ENCODE measurements around the gene PIGW. TPM values are rescaled to one million over a fixed set of nuclear protein-coding genes. Genes with fewer than 3 reads are reported as not detected.

The PIGW gene, protein sequence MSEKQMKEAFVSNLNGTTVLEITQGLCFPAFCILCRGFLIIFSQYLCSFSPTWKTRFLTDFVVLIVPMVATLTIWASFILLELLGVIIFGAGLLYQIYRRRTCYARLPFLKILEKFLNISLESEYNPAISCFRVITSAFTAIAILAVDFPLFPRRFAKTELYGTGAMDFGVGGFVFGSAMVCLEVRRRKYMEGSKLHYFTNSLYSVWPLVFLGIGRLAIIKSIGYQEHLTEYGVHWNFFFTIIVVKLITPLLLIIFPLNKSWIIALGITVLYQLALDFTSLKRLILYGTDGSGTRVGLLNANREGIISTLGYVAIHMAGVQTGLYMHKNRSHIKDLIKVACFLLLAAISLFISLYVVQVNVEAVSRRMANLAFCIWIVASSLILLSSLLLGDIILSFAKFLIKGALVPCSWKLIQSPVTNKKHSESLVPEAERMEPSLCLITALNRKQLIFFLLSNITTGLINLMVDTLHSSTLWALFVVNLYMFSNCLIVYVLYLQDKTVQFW
- total RNA-seq (2022; extraction: Qiagen RNA extraction; ENCODE audit: low read depth), result 24.2 to 28.7 TPM (median 25.2 TPM) in 5 replicates

DNA sequence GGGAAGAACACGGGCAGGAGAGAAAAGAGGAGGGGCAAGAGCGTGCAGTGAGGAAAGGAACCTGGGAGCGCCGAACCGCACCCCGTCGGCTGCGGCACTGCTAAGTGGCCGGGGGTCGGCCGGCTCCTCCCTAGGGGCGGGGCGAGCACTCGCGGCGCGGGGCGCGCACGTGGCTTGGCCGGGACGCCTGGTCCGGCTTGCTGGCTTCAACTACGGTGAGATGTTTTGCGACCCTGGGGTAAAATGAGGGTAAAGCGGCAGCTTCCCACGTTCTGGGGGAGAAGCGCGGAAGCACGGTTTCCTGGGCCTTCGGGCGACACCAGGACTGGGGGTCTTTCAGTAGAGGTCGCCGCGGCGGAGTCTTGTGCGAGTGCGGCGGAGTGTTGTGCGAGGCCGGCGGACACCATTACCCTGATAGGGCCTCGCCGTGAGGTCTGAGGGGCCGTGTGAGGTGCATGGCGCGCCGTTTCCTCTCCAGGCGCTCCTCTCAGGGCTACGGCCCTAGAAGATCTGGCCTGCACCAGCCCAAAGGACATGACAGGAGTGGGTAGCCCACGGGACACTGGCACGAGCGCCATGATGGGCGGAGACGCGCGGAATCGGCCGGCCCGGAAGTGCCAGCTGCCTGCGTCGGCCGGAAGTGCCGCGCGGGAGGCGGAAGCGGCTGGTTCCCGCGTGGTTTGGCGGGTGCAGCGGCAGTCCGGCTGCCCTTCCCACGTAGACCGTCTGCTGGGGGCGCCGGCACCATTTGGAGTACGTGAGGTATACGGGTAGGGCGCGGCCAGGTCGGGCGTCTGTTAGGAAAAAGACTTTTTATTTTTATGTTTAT, at the start of gene PIGW, which contains the start of gene MYO19:
Gene PIGW (plus strand): TSS at position 148 of the 829 bp plus-strand sequence. CDS start 2,115 bp downstream, outside the sequence.
Gene MYO19 (minus strand): TSS at position 29 of the 829 bp plus-strand sequence. CDS start 2,330 bp downstream, outside the sequence.

DNA sequence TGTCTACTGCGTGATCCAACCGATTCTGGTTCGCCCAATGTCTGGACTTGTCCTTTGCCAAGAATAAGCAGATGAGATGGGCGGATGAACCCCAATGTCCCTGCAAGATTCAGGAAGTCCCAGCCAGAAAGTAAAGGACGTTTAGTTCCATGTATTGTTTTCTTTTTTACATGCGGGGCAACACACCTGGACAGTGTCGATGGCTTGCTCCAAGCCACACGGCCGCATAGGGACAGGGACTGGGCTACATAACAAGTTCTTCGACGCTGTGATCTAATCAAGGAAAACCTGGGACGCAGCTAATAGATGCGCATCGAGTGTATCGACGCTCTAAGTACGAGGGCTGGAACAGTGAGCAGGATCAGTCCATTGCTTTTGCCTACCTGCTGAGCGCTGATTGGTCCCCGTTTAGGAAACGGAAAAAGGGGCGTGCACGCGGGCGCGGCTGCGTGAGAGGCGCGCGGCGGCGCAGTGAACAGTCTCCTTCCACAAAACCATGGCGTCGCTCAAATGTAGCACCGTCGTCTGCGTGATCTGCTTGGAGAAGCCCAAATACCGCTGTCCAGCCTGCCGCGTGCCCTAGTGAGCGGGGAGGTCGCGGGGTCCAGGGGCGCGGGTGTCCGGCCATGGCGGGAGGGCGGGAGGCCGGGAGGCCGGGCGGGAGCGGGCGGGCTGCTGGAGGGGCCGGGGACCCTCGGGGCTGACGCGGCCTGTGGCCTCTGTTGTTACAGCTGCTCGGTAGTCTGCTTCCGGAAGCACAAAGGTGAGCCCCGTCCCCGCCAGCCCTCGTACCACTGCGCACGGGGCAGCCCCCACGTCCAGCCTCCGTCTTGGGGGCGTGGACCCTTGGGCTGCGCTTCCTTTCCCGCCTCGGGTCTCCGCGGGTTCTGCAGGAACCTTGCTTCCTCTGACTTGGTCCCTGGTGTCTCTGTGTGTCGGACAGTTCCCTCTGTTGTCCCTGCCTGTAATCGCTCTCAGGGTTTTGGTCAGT, 48.3 kb upstream of the PIGW start, which contains the start of gene ZNHIT3:
Gene ZNHIT3 (plus strand): TSS at position 478 of the 991 bp plus-strand sequence. CDS start 19 bp downstream, at position 497.

DNA sequence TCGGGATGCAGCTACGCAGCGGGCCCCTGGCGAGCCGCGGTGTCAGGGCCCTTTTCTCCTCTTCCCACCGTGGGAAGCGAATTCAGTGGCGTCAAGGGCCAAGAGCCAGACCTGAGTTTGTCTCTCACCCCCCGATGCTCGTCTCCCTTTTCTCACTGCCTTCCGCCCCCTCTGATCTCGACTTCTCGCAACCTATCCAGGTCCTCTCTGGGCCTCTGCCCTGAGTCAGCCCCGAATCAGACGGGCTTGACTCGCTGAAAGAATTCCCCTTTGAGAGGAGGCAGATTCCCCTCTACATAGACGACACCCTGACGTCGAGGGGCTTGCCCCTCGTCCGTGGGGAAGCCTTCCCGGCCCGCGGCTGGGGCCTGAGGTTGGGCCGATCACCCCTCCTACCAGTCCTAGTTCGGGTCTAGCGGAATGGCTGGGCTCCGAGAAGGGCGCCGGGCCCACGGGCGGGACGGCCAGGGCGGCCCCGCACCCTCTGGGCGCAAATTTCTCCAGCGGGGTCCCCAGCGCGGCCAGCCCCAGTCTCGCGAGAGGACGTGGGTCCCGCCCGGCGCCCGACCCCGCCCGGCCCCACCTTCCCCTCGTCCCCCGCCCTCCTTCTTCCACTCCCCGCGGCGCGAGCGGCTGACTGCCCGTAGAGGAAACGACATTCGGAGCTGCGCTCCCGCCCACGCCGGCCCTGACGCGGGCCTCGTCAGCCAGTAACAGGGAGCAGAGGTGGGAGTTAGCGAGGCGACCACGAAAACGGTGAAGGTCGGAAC, 9.7 kb downstream of the PIGW start, which contains the start of gene GGNBP2:
Gene GGNBP2 (plus strand): TSS at position 613 of the 770 bp plus-strand sequence. CDS start 806 bp downstream, outside the sequence.

Other genes starting within 250 kb of the PIGW start
- not detected in 5 replicates for gene TBC1D3G, start 211.1 kb upstream of the PIGW start, total RNA-seq (2022; extraction: Qiagen RNA extraction; ENCODE audit: low read depth)
- not detected in 5 replicates for gene TBC1D3H, start 146.6 kb upstream of the PIGW start, total RNA-seq (2022; extraction: Qiagen RNA extraction; ENCODE audit: low read depth)
- gene ZNHIT3, start 48.3 kb upstream of the PIGW start, total RNA-seq (2022; extraction: Qiagen RNA extraction; ENCODE audit: low read depth), result 83.1 to 86.9 TPM (median 83.9 TPM) in 5 replicates
- 56.6 to 64.4 TPM (median 60.5 TPM) in 5 replicates for gene MYO19, start 119 bp upstream of the PIGW start, total RNA-seq (2022; extraction: Qiagen RNA extraction; ENCODE audit: low read depth)
- gene GGNBP2, start 9.9 kb downstream of the PIGW start, total RNA-seq (2022; extraction: Qiagen RNA extraction; ENCODE audit: low read depth), result 54.9 to 64.1 TPM (median 57.5 TPM) in 5 replicates
- 6.8 to 9.8 TPM (median 9.0 TPM) in 5 replicates for gene DHRS11, start 56.9 kb downstream of the PIGW start, total RNA-seq (2022; extraction: Qiagen RNA extraction; ENCODE audit: low read depth)
- 14.0 to 22.2 TPM (median 20.6 TPM) in 5 replicates for gene MRM1, start 66.6 kb downstream of the PIGW start, total RNA-seq (2022; extraction: Qiagen RNA extraction; ENCODE audit: low read depth)